ENCODE measurements around the gene HCN2. TPM values are rescaled to one million over a fixed set of nuclear protein-coding genes. Genes with fewer than 3 reads are reported as not detected.
"Not testable (repeated sequence)": the region's sequence is repeated elsewhere in the genome, so short reads cannot be mapped to it uniquely, and the experiment has no call there.

The HCN2 gene
- total RNA-seq, 3 donors from 2014 or later (not counting 1 experiment from before 2014, with no cell fraction given), result 0.96 to 1.6 (median 1.1) TPM

GRCh38 chr19:604355-604754 is 14.7 kb downstream of the HCN2 start:
- H3K27me3 ChIP-seq (ENCODE audit: control insufficient read depth, insufficient read depth, low read length), result no peaks in the 10 kb centered on the region
- H3K4me1 ChIP-seq (ENCODE audit: control insufficient read depth, insufficient read depth, low read length), result peaks cover 17% of the 10 kb centered on the region
- H3K4me1 Mint-ChIP-seq, result no peaks in the 10 kb centered on the region
- no peaks in the 10 kb centered on the region for H3K36me3 Mint-ChIP-seq
- H3K9me3 Mint-ChIP-seq, result peaks cover 0 to 3% of the 10 kb centered on the region in 2 donors
- H3K27me3 Mint-ChIP-seq (ENCODE audit: low read depth in 2 of 2), result no peaks in the 10 kb centered on the region
- peak; percentile 44 to 73 (median 70) for ATAC-seq
- no peak overlapping the region for H3K27ac ChIP-seq (ENCODE audit: low read length)
- intact Hi-C loops (cut with micrococcal nuclease), result no loop called here
- no peak overlapping the region for H3K4me3 ChIP-seq (ENCODE audit: low read length)
- H3K36me3 ChIP-seq (ENCODE audit: control insufficient read depth, insufficient read depth, low read length), result no peaks in the 10 kb centered on the region
- no peak for TF ChIP-seq CTCF (IDR thresholded peaks at IDR 0.05)
- DNase-seq, result peak in 1 of 2 donors; percentile 56
- 85% methylated on average over 11 of the region's 11 CpGs for WGBS (ENCODE audit: insufficient coverage)
- no peak overlapping the region for H3K4me3 Mint-ChIP-seq
- no peaks in the 10 kb centered on the region for H3K9me3 ChIP-seq (ENCODE audit: control insufficient read depth, insufficient read depth, low read length)
- H3K27ac Mint-ChIP-seq, result no peak overlapping the region

GRCh38 chr19:605061-605971 is 15.6 kb downstream of the HCN2 start:
- Histone ChIP-seq H3K4me1 (ENCODE audit: control insufficient read depth, insufficient read depth, low read length) (peaks cover 26% of the 10 kb centered on the region), H3K4me3 (ENCODE audit: low read length) (peak overlapping the region; percentile 23)
- H3K9me3 Mint-ChIP-seq; H3K27ac ChIP-seq (ENCODE audit: low read length); H3K9me3 ChIP-seq (ENCODE audit: control insufficient read depth, insufficient read depth, low read length); intact Hi-C loops (cut with micrococcal nuclease); H3K36me3 Mint-ChIP-seq; H3K27me3 Mint-ChIP-seq (ENCODE audit: low read depth in 2 of 2); H3K4me1 Mint-ChIP-seq; DNase-seq; H3K27ac Mint-ChIP-seq; H3K27me3 ChIP-seq (ENCODE audit: control insufficient read depth, insufficient read depth, low read length); ATAC-seq; H3K36me3 ChIP-seq (ENCODE audit: control insufficient read depth, insufficient read depth, low read length): not testable (repeated sequence)
- H3K4me3 Mint-ChIP-seq, result peak overlapping the region; percentile 53
- 60% methylated on average over 15 of the region's 34 CpGs for WGBS (ENCODE audit: insufficient coverage)

- intact Hi-C loops (cut with micrococcal nuclease), result no loop called here
- no peaks in the 10 kb centered on the region for H3K27me3 ChIP-seq (ENCODE audit: control insufficient read depth, insufficient read depth, low read length)
- Mint-ChIP-seq H3K9me3 (peaks cover 0 to 1% of the 10 kb centered on the region in 2 donors), H3K4me3 (no peak overlapping the region), H3K27ac (no peak overlapping the region), H3K36me3 (no peaks in the 10 kb centered on the region), H3K27me3 (ENCODE audit: low read depth in 2 of 2) (no peaks in the 10 kb centered on the region), H3K4me1 (peaks cover 12 to 16% of the 10 kb centered on the region in 2 donors)
- DNase-seq (no peak), ATAC-seq (no peak)
- H3K36me3 ChIP-seq (ENCODE audit: control insufficient read depth, insufficient read depth, low read length), result no peaks in the 10 kb centered on the region
- 88% methylated on average over 30 of the region's 30 CpGs for WGBS (ENCODE audit: insufficient coverage)
- no peak for TF ChIP-seq CTCF (IDR thresholded peaks at IDR 0.05)
- no peak overlapping the region for H3K27ac ChIP-seq (ENCODE audit: low read length)
- peaks cover 45% of the 10 kb centered on the region for H3K4me1 ChIP-seq (ENCODE audit: control insufficient read depth, insufficient read depth, low read length)
- no peak overlapping the region for H3K4me3 ChIP-seq (ENCODE audit: low read length)
- no peaks in the 10 kb centered on the region for H3K9me3 ChIP-seq (ENCODE audit: control insufficient read depth, insufficient read depth, low read length)
Observed at GRCh38 chr19:607301-608154, 17.8 kb downstream of the HCN2 start.

Data from natural killer cell (primary cell).